Measurements from ENCODE around the gene ARHGAP29.

The ARHGAP29 gene

GRCh38 chr1:94244816-94245215 lies 7.4 kb upstream of the ARHGAP29 start:
- TF ChIP-seq POLR2AphosphoS5 (IDR thresholded peaks at IDR 0.05; ENCODE audit: low read depth, low read length) = no peak
- no peak for TF ChIP-seq REST (IDR thresholded peaks at IDR 0.05; ENCODE audit: insufficient read depth in 1 of 2, low read depth in 2 of 2, low read length in 2 of 2)
- no peak for TF ChIP-seq TAF1 (IDR thresholded peaks at IDR 0.05; ENCODE audit: borderline replicate concordance, insufficient read depth, low read length)
- no peak for TF ChIP-seq SIN3A (IDR thresholded peaks at IDR 0.05; ENCODE audit: borderline replicate concordance, insufficient read depth, low read length)
- no peak for TF ChIP-seq FOXP2 (optimal IDR thresholded peaks at IDR 0.05; ENCODE audit: borderline replicate concordance, extremely low read depth, extremely low read length, insufficient read depth)

- TF ChIP-seq POLR2AphosphoS5 (IDR thresholded peaks at IDR 0.05; ENCODE audit: low read depth, low read length) (no peak), SIN3A (IDR thresholded peaks at IDR 0.05; ENCODE audit: borderline replicate concordance, insufficient read depth, low read length) (no peak), TAF1 (IDR thresholded peaks at IDR 0.05; ENCODE audit: borderline replicate concordance, insufficient read depth, low read length) (no peak), REST (IDR thresholded peaks at IDR 0.05; ENCODE audit: insufficient read depth in 1 of 2, low read depth in 2 of 2, low read length in 2 of 2) (no peak), FOXP2 (optimal IDR thresholded peaks at IDR 0.05; ENCODE audit: borderline replicate concordance, extremely low read depth, extremely low read length, insufficient read depth) (no peak)
Observed at GRCh38 chr1:94243665-94244064, 6.3 kb upstream of the ARHGAP29 start.

- TF ChIP-seq REST (IDR thresholded peaks at IDR 0.05; ENCODE audit: insufficient read depth in 1 of 2, low read depth in 2 of 2, low read length in 2 of 2) (no peak), SIN3A (IDR thresholded peaks at IDR 0.05; ENCODE audit: borderline replicate concordance, insufficient read depth, low read length) (no peak), FOXP2 (optimal IDR thresholded peaks at IDR 0.05; ENCODE audit: borderline replicate concordance, extremely low read depth, extremely low read length, insufficient read depth) (no peak), POLR2AphosphoS5 (IDR thresholded peaks at IDR 0.05; ENCODE audit: low read depth, low read length) (no peak), TAF1 (IDR thresholded peaks at IDR 0.05; ENCODE audit: borderline replicate concordance, insufficient read depth, low read length) (no peak)
Observed at GRCh38 chr1:94240822-94241221, 3.4 kb upstream of the ARHGAP29 start.

DNA sequence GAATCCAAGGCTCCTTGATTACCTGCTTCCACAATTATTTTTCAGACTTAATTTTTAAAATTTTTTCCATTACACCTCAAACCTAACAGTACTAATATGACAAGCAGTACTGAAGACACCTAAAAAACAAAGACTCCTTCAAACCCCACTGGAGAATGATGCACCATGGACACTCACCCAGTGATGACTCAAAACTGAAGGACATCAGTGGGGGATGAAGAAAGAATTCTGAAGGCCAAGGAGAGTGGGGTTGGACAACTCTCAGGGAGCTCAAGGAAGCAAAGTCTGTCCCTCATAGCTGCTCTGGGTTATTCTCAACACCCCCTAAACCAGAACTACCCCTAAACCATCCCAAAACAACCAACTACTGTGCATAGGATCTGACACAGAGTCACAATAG lies 2.4 kb upstream of the ARHGAP29 start:
- TF ChIP-seq FOXP2 (optimal IDR thresholded peaks at IDR 0.05; ENCODE audit: borderline replicate concordance, extremely low read depth, extremely low read length, insufficient read depth) (no peak), POLR2AphosphoS5 (IDR thresholded peaks at IDR 0.05; ENCODE audit: low read depth, low read length) (no peak)

DNA sequence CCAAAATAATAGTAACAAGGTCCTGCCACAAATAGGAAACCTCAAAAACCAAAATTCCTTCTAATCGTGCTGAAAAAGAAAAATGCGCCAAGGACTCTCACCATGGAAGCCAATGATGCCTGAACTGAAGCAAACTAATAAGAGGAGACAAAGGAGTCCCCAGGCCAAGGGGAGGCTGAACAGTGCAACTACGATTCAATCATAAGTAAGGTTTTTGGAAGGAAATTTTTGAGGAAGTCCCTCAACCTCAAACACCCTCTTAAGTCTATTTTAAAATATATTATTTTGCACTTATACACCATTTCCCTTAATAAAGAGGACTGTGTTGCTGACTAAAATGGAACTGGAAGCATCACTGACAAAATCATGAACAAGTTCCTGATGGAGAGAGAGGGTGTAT lies 1.7 kb upstream of the ARHGAP29 start:
- no peak for TF ChIP-seq TAF1 (IDR thresholded peaks at IDR 0.05; ENCODE audit: borderline replicate concordance, insufficient read depth, low read length)
- TF ChIP-seq POLR2AphosphoS5 (IDR thresholded peaks at IDR 0.05; ENCODE audit: low read depth, low read length) = no peak
- no peak for TF ChIP-seq FOXP2 (optimal IDR thresholded peaks at IDR 0.05; ENCODE audit: borderline replicate concordance, extremely low read depth, extremely low read length, insufficient read depth)
- TF ChIP-seq REST (IDR thresholded peaks at IDR 0.05; ENCODE audit: insufficient read depth in 1 of 2, low read depth in 2 of 2, low read length in 2 of 2) = no peak
- no peak for TF ChIP-seq SIN3A (IDR thresholded peaks at IDR 0.05; ENCODE audit: borderline replicate concordance, insufficient read depth, low read length)

Data from PFSK-1 (cell line).